Transverse colon (tissue), 4 donors: ENCODE data around the gene TRH.
"Not testable (repeated sequence)": the region's sequence is repeated elsewhere in the genome, so short reads cannot be mapped to it uniquely, and the experiment has no call there.

Experiments
- CTCF ChIP-seq, 5 experiments: fragments of 200-600 bp in 3 of 5; fragments of 450-650 bp in 2 of 5; sonication (generic) in 3 of 5; IDR thresholded peaks; 1 replicate in 2 of 5; 2 replicates in 3 of 5; pipeline ENCODE4 v1.5.1; 2016 to 2017; ENCODE audit warnings: antibody characterized with exemption in 5 of 5, inconsistent platforms in 3 of 5, mild to moderate bottlenecking in 2 of 5, moderate library complexity in 1 of 5
- POLR2A ChIP-seq: fragments of 450-650 bp; IDR thresholded peaks from one replicate; pipeline ENCODE4 v1.6.1; 2016; ENCODE audit warnings: antibody characterized with exemption, mild to moderate bottlenecking, moderate library complexity
- POLR2AphosphoS5 ChIP-seq, 3 donors: sonication (generic); formaldehyde crosslinking; IDR thresholded peaks; one replicate each; pipeline ENCODE4 v1.6.1; 2016; ENCODE audit warnings: antibody characterized with exemption in 3 of 3

DNA sequence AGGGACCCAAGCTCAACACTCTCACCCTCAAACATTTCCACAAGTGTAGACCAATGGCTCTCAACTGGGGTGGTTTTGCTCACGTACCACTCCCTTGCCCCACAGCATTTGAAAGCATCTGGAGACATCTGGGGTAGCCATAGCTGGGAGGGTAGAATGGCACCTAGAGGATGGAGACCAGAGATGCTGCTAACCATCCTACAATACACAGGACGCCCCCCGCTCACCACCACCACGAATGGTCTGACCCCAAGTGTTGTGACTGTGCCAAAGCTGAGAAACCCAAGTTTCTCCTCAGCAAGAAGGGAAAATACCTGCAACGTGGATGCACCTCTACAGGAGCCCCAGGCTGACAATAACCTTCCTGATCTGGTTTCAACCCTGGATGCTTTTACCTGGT, 24.7 kb downstream of the TRH start:
- TF ChIP-seq CTCF (IDR thresholded peaks at IDR 0.05); POLR2AphosphoS5 (IDR thresholded peaks at IDR 0.05); POLR2A: not testable (repeated sequence)
